NCI-H526 (cell line): ENCODE data around the gene MCCC1.
"Not testable (repeated sequence)": the region's sequence is repeated elsewhere in the genome, so short reads cannot be mapped to it uniquely, and the experiment has no call there.

Source experiments
- DNase-seq, 2 experiments: peaks; one replicate each; lab custom pipeline; 2025; lab: John Stamatoyannopoulos, UW

The MCCC1 gene

DNA sequence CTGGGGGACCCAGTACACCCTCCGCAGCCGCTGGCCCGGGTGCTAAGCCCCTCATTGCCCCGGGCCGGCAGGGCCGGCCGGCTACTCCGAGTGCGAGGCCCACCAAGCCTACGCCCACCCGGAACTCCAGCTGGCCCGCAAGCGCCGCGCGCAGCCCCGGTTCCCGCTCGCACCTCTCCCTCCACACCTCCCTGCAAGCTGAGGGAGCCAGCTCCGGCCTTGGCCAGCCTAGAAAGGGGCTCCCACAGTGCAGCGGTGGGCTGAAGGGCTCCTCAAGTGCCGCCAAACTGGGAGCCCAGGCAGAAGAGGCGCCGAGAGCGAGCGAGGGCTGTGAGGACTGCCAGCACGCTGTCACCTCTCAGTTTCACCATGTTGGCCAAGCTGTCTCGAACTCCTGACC, 4.7 kb upstream of the MCCC1 start:
- not testable (repeated sequence) for DNase-seq

DNA sequence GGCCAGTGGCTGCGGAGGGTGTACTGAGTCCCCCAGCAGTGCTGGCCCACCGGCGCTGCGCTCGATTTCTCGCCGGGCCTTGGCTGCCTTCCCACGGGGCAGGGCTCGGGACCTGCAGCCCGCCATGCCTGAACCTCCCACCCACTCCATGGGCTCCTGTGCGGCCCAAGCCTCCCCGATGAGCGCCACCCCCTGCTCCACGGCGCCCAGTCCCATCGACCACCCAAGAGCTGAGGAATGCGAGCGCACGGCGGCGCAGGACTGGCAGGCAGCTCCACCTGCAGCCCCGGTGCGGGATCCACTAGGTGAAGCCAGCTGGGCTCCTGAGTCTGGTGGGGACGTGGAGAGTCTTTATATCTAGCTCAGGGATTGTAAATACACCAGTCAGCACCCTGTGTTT, 1.7 kb upstream of the MCCC1 start:
- DNase-seq, result not testable (repeated sequence)

DNA sequence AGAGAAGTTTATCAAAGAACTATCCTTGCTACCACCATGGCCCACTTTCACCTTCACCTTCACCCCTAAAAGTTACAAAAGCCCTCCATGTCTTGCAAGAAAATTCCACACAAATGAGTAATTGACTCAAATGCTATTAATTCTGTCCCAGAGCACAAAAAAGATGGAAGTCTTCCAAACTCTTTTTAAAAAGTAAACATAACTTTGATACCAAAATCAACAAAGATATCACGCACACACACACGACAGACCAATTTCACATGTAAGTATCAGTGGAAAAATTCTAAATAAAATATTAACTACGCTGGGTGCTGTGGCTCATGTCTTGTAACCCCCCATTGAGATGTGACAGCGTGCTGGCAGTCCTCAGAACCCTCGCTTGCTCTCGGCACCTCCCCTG, 1.1 kb upstream of the MCCC1 start:
- DNase-seq, result no peak

DNA sequence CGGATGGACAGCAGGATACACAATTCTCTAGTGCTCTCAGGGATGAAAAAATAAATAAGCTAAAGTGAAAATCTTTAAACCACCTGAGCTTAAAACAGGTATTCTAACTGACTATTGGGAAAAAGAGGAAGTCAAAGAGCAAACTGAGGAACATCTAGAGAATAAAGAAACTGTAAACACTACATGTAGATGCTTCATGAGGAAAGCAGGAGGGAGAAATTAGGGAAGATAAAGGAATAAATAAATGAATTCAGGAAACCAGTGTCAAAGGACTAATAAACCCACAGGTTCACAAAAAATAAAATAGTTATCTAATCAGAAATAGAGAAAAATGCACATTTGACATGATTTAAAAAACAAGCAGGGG, 525 bp upstream of the MCCC1 start:
- DNase-seq, result no peak

DNA sequence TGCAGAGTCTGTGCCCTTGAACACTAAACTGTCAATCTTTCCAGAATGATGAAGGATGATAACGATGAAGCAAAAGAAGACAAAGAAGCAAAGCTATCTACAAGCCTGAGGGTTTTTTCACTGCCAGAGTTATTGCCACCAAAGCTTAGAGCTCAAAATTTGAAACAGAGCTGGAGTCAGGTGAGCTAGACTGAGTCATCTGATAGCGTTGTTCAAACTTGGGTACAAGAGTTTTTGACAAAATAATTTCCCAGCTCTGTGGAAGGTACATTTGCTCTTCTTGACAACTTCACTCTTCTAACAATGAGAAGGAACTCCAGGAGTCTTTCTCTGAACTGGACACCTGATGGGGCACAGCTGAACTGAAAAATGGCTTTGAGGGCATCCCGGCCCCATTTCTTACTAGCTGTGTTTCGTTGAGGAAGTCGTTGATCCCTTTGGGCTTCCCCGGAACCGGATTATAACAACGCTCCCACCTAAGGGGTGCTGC, 715 bp downstream of the MCCC1 start:
- no peak for DNase-seq

DNA sequence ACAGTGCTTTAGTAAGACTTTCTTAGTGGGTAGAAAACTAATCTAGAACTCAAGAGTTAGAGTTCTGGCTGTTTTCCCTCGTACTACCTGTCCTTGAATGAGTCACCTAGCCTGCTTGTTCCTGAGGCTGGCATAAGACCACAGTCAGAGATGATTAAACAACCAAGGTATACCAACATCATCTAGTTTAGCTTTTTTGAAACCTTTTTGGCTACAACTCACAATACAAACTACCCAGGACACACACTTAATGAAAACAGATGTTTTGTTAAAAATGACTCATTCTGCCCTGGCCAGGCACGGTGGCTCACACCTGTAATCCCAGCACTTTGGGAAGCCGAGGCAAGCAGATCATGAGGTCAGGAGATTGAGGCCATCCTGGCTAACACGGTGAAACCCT, 4.6 kb downstream of the MCCC1 start:
- no peak for DNase-seq

DNA sequence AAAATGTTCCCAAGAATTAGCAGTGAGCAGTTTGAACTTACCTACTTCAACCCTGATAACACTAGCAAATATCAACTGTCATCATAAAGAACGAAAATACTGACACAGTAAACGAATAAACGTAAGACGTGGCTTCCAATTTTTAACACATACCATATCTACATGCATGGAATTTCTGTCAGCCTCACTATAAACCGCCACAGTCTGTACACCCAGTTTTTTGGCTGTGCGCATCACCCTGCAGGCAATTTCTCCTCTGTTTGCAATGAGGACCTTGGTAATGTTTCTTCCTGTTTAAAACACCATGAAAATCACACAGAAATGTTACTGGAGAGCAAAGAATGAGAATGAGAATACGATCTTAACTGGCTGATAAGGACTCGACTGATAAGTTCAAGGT, 7.0 kb downstream of the MCCC1 start:
- DNase-seq, result no peak

DNA sequence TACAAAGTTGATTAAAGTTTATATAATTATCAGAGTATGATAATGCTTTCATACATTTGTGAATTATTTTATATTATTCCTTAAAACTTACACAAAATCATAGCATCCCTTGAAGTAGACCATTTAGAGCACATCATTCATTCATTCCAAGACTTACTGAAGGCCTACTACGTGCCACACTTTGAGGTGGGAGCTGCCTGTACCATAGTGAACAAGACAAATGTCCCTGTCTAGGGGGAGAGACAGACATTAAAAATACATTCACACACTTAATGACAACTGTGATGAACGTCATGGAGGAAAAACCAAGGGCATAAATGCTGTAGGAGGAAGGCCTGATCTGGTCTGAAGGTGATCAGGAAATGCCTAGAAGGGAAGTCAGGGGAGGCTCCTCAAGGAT, 12.1 kb downstream of the MCCC1 start:
- no peak for DNase-seq

DNA sequence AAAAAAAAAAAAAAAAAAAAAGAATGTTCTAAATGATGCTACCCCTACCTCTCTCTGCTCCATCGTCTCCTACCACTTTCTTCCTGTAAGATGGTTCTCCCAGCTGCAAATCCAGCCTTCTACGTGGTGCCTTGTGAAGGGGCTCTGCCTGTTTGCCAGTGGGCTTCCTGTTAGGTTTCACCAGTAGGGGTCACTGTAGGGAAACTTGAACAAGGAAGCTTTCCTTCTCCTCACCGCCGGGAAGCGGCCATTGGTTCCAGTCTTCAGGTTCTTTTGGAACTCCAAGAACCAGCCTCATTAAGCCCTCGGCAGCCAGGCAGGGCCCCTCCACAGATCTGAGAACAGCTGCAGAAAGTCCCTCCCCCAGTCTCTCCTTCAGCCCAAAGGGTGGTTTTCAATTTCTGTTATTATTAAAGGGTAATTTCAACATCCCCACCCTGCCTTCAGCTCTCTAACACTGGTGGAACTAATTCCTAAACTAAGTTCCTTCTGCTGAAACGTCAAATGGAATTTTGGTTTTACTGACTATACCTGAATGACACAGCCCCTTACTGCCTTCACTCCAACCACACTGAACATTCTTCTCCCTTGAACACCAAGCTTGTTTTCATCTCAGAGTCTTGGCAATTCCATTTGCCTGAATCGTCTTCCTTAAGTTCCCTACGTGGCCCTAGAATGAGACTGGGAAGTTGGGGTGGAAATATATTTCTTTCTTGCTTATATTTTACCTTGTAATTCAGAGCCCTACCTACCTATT, 13.5 kb downstream of the MCCC1 start:
- DNase-seq, result peak in 1 of 2 experiments; percentile 25

DNA sequence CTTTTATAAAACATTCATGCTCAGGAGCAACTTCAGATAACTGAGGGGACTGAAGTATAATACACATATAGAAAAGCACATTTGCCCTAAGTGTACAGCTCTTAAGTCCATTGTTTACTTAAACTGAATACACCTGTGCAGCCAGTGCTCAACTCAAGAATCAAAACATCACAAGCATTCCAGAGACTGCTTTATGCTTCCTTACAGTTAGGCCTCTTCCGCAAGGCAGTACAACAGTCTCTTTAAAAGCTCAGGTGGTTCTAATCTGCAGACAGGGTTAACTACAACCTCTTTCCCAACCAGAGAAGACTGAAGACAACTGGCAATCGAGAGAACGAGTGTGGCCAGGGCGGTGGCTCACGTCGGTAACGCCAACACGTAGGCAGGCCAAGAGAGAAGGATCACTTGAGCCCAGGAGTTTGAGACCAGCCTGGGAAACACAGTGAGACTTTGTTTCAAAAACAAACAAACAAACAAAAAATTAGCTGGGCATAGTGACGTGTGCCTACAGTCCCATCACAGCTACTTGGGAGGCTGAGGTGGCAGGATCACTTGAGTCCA, 16.9 kb downstream of the MCCC1 start:
- no peak for DNase-seq

DNA sequence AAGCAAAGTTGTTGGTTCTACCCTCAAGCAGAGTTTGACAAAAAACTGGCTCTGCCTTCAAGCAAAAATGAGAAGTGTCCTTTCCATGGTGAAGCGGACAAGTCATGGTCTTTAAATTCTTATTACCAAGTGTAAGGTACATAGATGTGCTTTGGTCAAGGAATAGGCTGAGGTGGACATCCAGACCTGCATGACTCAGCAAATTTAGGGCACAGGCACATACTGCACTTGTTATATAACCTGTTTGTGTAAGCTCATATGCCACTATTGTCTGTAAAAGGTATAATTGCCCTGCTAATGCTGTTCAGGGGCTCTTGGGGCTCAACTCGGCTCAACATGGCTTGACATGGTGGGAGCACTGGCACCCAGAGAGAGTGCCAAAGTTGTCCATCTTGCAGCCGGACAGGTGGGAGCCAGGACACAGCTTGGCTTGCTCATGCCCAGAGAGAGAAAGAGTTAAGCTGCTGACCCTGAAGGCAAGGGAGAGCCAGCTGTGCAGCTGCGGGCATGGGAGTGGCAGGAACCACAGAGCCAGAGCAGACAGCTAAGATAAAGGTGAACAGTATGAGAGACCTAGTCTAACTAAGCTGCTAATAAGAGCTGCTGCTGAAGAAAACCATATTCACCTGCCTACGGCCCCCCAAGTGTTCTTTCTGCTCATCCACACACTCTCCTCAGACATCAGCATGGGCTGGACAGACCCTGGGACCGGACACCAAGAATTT, 17.7 kb downstream of the MCCC1 start:
- no peak for DNase-seq

DNA sequence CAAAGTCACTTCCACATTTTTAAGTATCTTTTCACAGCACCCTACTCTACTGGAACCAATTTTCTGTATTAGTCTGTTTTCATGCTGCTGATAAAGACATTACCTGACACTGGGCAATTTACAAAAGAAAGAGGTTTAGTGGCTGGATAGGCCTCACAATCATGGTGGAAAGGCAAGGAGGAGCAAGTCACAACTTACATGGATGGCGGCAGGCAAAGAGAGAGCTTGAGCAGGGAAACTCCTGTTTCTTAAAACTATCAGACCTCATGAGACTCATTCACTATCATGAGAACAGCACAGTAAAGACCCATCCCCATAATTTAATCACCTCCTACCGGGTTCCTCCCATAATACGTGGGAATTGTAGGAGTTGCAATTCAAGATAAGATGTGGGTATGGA, 18.7 kb downstream of the MCCC1 start:
- no peak for DNase-seq

DNA sequence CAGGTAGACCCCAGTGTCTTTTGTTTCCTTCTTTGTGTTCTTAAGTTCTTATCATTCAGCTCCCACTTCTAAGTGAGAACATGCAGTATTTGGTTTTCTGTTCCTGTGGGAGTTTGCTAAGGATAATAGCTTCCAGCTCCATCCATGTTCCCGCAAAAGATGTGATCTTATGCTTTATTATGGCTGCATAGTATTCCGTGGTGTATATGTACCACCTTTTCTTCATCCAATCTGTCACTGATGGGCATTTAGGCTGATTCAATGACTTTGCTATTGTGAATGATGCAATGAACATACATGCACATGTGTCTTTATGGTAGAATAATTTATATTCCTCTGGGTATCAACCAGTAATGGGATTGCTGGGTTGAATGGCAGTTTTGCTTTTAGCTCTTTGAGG, 24.4 kb downstream of the MCCC1 start:
- no peak for DNase-seq

DNA sequence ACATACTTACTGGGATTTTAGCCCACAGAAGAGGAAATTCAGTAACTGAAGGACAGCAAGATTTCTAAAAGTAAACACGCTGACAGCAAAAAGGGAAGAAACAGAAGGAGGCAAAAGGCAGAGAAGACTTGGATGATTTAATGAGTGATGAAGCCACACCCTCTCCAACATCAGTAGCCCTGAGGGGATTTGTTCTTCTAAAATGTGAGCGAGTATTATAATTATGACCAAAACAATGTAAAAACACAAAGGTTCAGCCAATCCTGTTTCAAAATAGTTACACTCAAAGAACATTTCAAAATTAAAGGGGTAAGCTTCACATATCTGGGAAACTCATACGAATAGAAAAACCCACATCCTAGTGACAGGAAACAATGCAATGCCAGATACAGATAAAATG, 25.0 kb downstream of the MCCC1 start:
- no peak for DNase-seq

DNA sequence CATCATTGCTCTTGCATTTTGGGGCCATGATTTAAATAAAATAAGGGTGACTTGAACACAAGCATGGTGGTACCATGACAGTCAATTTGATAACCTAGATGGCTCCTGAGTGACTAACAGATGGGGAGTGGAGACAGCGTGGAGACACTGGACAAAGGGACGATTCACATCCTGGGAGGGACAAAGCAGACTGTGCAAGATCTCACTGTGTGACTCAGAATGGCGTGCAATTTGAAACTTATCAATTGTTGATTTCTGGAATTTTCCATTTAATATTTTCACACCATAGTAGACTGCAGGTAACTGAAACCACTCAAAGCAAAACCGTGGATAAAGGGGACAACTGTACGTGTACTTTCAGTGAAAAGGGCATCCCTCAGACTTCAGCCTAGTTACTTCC, 25.5 kb downstream of the MCCC1 start:
- no peak for DNase-seq

DNA sequence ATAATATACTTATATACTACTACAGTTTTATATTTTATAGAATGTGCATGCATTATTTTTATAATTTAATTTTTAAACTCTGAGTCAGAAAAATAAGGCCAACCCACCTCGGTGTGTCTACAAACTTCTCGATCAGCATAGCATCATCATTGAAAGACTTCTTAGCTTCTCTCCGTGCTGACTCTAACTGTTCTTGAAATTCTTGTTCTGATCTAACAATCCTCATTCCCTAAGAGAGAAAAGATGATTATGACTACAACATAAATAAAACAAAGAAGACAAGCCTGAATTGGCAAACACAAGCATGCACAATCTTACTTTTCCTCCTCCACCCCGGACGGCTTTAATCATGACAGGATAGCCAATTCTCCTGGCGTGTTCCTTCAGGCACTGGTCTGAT, 28.4 kb downstream of the MCCC1 start:
- DNase-seq, result no peak

DNA sequence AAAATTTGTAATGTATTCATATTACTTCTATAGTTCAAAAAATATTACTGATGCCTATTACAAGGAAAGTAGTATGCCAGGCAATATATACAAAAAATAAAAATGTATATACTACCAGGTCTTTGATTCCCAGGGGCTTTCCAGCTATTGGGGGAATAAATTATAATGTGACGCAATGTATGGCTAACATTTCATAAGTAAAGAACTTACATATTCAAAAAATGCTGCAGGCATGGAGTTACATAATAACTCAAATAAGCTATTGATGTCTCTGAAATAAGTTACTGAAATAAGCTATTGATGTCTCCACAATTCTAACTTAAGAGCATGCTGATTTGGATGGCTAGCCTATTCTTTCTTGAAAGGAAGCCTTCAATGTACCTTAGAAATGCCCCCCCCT, 30.2 kb downstream of the MCCC1 start:
- no peak for DNase-seq

DNA sequence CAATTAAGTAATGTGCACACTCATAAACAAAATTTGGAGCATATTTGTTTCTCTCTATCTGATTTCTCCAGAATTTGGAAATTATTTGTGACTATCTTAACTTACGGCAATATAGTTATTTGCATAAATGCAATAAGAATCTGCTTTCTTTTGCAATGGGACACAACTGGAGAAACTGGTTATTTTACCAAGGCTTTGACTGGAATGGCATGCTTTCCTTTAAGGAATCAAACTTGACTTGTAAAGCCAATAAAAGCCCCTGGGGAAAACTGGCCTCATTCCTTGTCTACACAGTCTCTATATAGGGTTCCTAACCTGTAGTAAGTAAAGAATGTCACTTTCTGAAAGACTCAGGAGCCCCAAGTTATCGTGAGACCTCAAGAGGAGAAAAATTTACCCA, 32.4 kb downstream of the MCCC1 start:
- DNase-seq, result not testable (repeated sequence)

DNA sequence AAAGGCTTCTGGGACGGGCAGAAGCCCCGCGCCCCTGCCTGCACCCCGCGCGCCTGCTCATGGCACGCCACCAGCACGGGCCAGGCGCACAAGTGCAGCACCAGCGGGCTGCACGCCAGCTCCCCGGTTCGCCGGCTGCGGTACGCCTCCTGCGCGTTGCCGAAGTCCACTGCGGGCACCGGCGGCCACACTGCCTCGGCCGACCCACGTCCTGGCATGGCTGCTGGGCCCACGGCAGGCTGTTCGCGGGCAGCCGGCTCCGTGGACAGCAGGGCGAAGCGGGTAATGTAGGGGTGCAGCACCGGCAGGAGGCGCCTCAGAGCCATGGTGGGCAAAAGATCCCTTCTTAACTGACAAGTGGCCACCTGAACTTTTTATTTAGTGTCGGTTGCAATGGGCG, 34.8 kb downstream of the MCCC1 start:
- no peak for DNase-seq

DNA sequence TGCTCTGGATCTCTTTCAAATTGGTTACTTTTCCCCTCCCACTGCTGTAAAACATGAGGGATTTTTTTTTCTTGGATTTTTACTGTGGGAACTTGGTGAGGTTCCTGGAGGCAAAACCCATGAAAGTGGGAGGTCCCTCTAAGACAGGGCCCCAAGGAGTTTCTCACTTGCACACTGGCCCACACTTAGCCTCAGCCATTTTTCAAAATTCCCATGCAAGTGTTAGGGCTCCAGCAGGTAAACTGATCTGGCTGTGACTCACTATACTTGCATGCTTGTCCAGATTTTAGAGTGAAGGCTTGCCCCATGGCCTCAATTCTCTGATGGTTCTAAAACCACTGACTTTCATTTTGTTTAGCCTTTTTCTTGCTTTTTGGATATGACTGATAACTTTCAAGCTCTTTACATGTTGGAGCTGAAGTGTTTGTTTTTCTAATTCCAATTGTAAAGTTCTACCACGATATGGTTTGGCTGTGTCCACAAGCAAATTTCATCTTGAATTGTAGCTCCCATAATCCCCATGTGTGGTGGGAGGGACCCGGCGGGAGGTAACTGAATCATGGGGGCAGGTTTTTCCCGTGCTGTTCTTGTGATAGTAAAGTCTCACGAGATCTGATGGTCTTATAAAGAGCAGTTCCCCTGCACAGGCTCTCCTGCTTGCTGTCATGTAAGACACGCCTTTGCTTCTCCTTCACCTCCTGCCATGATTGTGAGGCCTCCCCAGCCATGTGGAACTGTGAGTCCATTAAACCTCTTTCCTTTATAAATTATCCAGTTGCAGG, 37.7 kb downstream of the MCCC1 start:
- no peak for DNase-seq

DNA sequence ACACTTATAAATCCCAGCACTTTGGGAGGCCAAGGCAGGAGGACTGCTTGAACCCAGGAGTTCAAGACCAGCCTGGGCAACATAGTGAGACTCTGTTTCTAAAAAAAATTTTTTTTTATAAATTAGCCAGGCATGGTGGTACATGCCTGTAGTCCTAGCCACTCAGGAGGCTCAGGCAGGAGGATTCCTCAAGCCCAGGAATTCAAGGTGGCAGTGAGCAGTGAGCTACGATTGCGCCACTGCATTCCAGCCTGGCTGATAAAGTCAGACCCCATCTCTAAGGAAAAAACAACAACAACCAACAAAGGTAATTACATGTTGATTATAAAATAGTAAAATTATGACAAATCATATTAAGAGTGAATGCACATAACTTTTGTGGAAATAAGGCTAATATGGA, 40.9 kb downstream of the MCCC1 start:
- no peak for DNase-seq

DNA sequence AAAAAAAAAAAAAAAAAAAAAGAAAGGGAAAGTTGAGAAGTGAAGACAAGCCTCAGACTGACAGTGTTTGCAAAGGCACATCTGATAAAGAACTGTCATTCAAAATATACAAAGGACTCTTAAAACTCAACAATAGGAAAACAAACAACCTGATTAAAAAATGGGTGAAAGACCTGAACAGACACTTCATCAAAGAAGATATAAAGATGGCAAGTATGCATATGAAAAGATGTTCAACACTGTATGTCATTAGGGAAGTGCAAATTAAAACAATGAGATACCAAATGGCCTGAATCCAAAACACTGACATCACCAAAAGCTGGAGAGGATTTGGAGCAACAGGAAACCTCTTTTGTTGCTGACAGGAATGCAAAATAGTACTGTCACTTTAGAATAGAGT, 48.6 kb downstream of the MCCC1 start:
- DNase-seq, result no peak

DNA sequence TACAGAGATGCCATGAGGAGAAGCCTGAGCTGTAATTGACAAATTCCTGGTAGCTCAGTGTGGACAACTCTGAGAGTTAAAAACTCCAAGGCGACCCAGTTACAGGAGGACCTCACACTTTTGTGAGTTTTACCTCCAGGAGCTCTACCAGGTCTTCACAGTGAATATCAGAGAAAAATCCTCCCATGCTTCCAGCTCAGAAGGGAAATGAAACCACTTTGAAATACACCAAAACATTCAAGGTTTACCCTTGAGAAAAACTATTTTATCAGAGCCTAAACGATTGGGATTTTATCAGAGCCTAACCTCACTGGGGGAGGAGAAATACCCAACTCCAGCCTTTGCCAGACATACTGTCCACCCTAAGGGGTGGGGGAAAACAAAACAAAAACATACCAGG, 52.4 kb downstream of the MCCC1 start:
- no peak for DNase-seq
